ENCODE measurements around the gene HOXC6. TPM values are rescaled to one million over a fixed set of nuclear protein-coding genes. Genes with fewer than 3 reads are reported as not detected.
A peak's percentile ranks its signal among the peaks of the same experiment; 100 is the strongest.

HOXC6 gene
- polyA plus RNA-seq, 3 donors: not detected

GRCh38 chr12:54000116-54001114 lies 27.8 kb upstream of the HOXC6 start, which contains the start of gene HOXC9:
Gene HOXC9, plus strand, starts transcription at chr12:54000161. Its CDS starts 28 bp downstream, at chr12:54000189.
- H3K4me1 Mint-ChIP-seq: peaks cover 18% of the 10 kb centered on the region
- TF ChIP-seq, protein P1, sequence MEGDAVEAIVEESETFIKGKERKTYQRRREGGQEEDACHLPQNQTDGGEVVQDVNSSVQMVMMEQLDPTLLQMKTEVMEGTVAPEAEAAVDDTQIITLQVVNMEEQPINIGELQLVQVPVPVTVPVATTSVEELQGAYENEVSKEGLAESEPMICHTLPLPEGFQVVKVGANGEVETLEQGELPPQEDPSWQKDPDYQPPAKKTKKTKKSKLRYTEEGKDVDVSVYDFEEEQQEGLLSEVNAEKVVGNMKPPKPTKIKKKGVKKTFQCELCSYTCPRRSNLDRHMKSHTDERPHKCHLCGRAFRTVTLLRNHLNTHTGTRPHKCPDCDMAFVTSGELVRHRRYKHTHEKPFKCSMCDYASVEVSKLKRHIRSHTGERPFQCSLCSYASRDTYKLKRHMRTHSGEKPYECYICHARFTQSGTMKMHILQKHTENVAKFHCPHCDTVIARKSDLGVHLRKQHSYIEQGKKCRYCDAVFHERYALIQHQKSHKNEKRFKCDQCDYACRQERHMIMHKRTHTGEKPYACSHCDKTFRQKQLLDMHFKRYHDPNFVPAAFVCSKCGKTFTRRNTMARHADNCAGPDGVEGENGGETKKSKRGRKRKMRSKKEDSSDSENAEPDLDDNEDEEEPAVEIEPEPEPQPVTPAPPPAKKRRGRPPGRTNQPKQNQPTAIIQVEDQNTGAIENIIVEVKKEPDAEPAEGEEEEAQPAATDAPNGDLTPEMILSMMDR (IDR thresholded peaks at IDR 0.05): no peak
- H3K4me3 Mint-ChIP-seq: peak within 1 kb of the TSS in 1 of 2 donors; percentile 74
- Histone ChIP-seq H3K4me3 (replicated peaks in 1 of 3; ENCODE audit: low read depth in 2 of 3, low read length in 3 of 3) (no peak within 1 kb of the TSS), H3K36me3 (replicated peaks in 1 of 2; ENCODE audit: control insufficient read depth in 1 of 2, insufficient read depth in 2 of 2, low read length in 2 of 2) (no peaks in the 10 kb centered on the region), H3K27ac (ENCODE audit: low read depth in 1 of 2, low read length in 2 of 2) (no peak within 1 kb of the TSS), H3K79me2 (ENCODE audit: insufficient read depth, low read length) (no peaks in the 10 kb centered on the region), H3K4me1 (ENCODE audit: control insufficient read depth in 1 of 2, insufficient read depth in 2 of 2, low read length in 2 of 2) (peaks cover 13 to 23% of the 10 kb centered on the region in 2 donors), H3K4me2 (replicated peaks; ENCODE audit: extremely low read depth, low read length, poor library complexity, severe bottlenecking) (peak within 1 kb of the TSS; percentile 24), H3K9ac (ENCODE audit: insufficient read depth, low read length, poor library complexity, severe bottlenecking) (no peak within 1 kb of the TSS), H3K9me3 (replicated peaks in 1 of 2; ENCODE audit: control insufficient read depth in 1 of 2, insufficient read depth in 1 of 2, low read length in 2 of 2) (peaks cover 3 to 59% of the 10 kb centered on the region in 2 donors), H4K20me1 (ENCODE audit: insufficient read depth, low read length) (no peaks in the 10 kb centered on the region), H2AFZ (ENCODE audit: insufficient read depth, low read depth, low read length, poor library complexity, severe bottlenecking) (peak within 1 kb of the TSS; percentile 13), H3K27me3 (ENCODE audit: control insufficient read depth in 2 of 2, insufficient read depth in 2 of 2, low read length in 2 of 2) (peaks cover 93 to 100% of the 10 kb centered on the region in 2 donors)
- H3K27me3 Mint-ChIP-seq (ENCODE audit: low read depth in 3 of 3): peaks cover 98 to 100% (median 100%) of the 10 kb centered on the region in 3 donors
- intact Hi-C loops (cut with micrococcal nuclease): no loop called here
- H3K27ac Mint-ChIP-seq: no peak within 1 kb of the TSS
- H3K9me3 Mint-ChIP-seq: peaks cover 0 to 50% (median 22%) of the 10 kb centered on the region in 7 donors
- WGBS (ENCODE audit: insufficient coverage): 3% methylated on average over 79 of the region's 87 CpGs
- H3K36me3 Mint-ChIP-seq: peaks cover 3 to 16% of the 10 kb centered on the region in 2 donors
- no peak for DNase-seq

DNA sequence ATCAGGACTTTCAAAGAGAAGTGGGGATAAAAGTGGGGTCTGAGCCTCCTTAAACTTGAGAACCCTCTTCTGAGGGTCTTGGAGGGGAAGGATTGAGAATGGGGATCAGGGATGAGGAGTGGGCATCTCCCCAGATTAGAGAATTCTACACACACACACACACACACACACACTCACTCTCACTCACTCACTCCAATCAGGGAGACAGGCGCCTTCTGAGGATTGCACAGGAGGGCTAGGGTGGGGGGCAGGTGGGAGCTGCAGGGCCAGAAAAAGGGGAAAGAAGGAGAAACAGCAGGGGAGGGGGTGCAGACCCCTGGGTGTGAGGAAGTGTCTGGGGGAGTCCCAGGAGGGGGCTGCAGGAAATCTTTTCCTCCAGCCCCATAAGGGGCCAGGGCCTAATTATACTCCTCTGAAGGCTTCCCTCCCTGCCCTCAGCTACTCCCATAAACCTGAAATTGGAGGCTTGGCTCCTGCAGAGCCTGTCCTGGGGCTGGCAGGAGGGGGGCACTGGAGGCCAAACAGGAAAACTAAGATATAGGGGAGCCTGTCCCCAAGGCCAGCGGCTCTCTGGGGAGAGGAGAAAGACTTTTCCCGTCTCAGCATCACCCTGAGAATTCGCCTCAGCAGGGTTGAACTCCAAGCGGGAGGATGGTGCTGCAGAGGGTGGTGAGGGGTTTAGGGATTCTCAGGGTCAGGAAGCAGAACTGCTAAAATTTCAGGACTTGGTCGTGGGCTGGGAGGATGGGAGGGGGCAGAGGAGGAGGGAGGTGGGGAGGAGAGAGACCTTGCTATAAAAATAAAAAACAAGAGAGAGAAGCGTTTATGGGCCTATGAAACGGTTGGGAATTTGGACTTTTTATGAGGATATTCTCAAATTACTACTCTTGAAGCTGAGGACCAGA lies 26.7 kb upstream of the HOXC6 start:
- H3K79me2 ChIP-seq (ENCODE audit: insufficient read depth, low read length): no peaks in the 10 kb centered on the region
- peaks cover 88 to 98% of the 10 kb centered on the region in 2 donors for H3K27me3 ChIP-seq (ENCODE audit: control insufficient read depth in 2 of 2, insufficient read depth in 2 of 2, low read length in 2 of 2)
- H3K27me3 Mint-ChIP-seq (ENCODE audit: low read depth in 3 of 3): peaks cover 98 to 100% (median 100%) of the 10 kb centered on the region in 3 donors
- peaks cover 3 to 22% of the 10 kb centered on the region in 2 donors for H3K36me3 Mint-ChIP-seq
- no peak overlapping the region for H3K27ac ChIP-seq (ENCODE audit: low read depth in 1 of 2, low read length in 2 of 2)
- no peaks in the 10 kb centered on the region for H3K36me3 ChIP-seq (replicated peaks in 1 of 2; ENCODE audit: control insufficient read depth in 1 of 2, insufficient read depth in 2 of 2, low read length in 2 of 2)
- DNase-seq: no peak
- peaks cover 8 to 18% of the 10 kb centered on the region in 2 donors for H3K4me1 ChIP-seq (ENCODE audit: control insufficient read depth in 1 of 2, insufficient read depth in 2 of 2, low read length in 2 of 2)
- no peak overlapping the region for H2AFZ ChIP-seq (ENCODE audit: insufficient read depth, low read depth, low read length, poor library complexity, severe bottlenecking)
- peaks cover 18% of the 10 kb centered on the region for H3K4me1 Mint-ChIP-seq
- no peak overlapping the region for H3K9ac ChIP-seq (ENCODE audit: insufficient read depth, low read length, poor library complexity, severe bottlenecking)
- H3K4me2 ChIP-seq (replicated peaks; ENCODE audit: extremely low read depth, low read length, poor library complexity, severe bottlenecking): no peak overlapping the region
- H3K9me3 Mint-ChIP-seq: peaks cover 0 to 47% (median 24%) of the 10 kb centered on the region in 7 donors
- H3K4me3 Mint-ChIP-seq: peak overlapping the region in 1 of 2 donors; percentile 84
- TF ChIP-seq, protein P1 (IDR thresholded peaks at IDR 0.05): no peak
- no peaks in the 10 kb centered on the region for H4K20me1 ChIP-seq (ENCODE audit: insufficient read depth, low read length)
- intact Hi-C loops (cut with micrococcal nuclease): no loop called here
- WGBS (ENCODE audit: insufficient coverage): 28% methylated on average over 4 of the region's 8 CpGs
- H3K4me3 ChIP-seq (replicated peaks in 1 of 3; ENCODE audit: low read depth in 2 of 3, low read length in 3 of 3): no peak overlapping the region
- peaks cover 3 to 57% of the 10 kb centered on the region in 2 donors for H3K9me3 ChIP-seq (replicated peaks in 1 of 2; ENCODE audit: control insufficient read depth in 1 of 2, insufficient read depth in 1 of 2, low read length in 2 of 2)
- no peak overlapping the region for H3K27ac Mint-ChIP-seq

Measured in CD14-positive monocyte (primary cell).